GM23248 (cell line): Measurements from ENCODE around the gene KCNK5. TPM values are rescaled to one million over a fixed set of nuclear protein-coding genes. Genes with fewer than 3 reads are reported as not detected.

Experiments used
- DNase-seq: peaks from one replicate; pipeline ENCODE4 v3.0.0-alpha.2; 2015
- H2AFZ ChIP-seq: fragments of 200-600 bp; sonication (generic); 2 replicates; pipeline ENCODE4 v1.6.1; 2016; ENCODE audit warnings: antibody characterized with exemption
- H3F3A ChIP-seq: fragments of 200-600 bp; sonication (generic); 2 replicates; pipeline ENCODE4 v1.6.1; 2016; ENCODE audit warnings: mild to moderate bottlenecking, antibody characterized with exemption, mixed run types; ENCODE audit not compliant: insufficient read depth
- H3K27ac ChIP-seq: fragments of 200-600 bp; sonication (generic); 2 replicates; pipeline ENCODE4 v1.5.1; 2016; ENCODE audit warnings: mild to moderate bottlenecking
- H3K27me3 ChIP-seq: fragments of 200-600 bp; sonication (generic); replicated peaks from 2 replicates; pipeline ENCODE4 v1.6.1; 2016; ENCODE audit warnings: mild to moderate bottlenecking; ENCODE audit not compliant: insufficient read depth
- H3K36me3 ChIP-seq: fragments of 200-600 bp; sonication (generic); 2 replicates; pipeline ENCODE4 v1.6.1; 2016; ENCODE audit warnings: low read depth, mild to moderate bottlenecking
- H3K4me1 ChIP-seq: fragments of 200-600 bp; sonication (generic); 2 replicates; pipeline ENCODE4 v1.6.1; 2016; ENCODE audit warnings: mild to moderate bottlenecking; ENCODE audit not compliant: insufficient read depth
- H3K4me2 ChIP-seq: fragments of 200-600 bp; sonication (generic); one replicate; pipeline ENCODE4 v1.6.1; 2016; ENCODE audit warnings: mild to moderate bottlenecking; ENCODE audit not compliant: unreplicated experiment
- H3K4me3 ChIP-seq: fragments of 200-600 bp; sonication (generic); 2 replicates; pipeline ENCODE4 v1.5.1; 2016; ENCODE audit warnings: mild to moderate bottlenecking
- H3K79me2 ChIP-seq: fragments of 200-600 bp; sonication (generic); 2 replicates; pipeline ENCODE4 v1.6.1; 2016; ENCODE audit warnings: mild to moderate bottlenecking; ENCODE audit not compliant: insufficient read depth
- H3K9ac ChIP-seq: fragments of 200-600 bp; sonication (generic); 2 replicates; pipeline ENCODE4 v1.6.1; 2016; ENCODE audit warnings: mild to moderate bottlenecking
- H3K9me2 ChIP-seq: fragments of 200-600 bp; sonication (generic); 2 replicates; pipeline ENCODE4 v1.6.1; 2016; ENCODE audit warnings: mixed run types, mild to moderate bottlenecking, moderate library complexity; ENCODE audit not compliant: insufficient read depth
- H3K9me3 ChIP-seq: fragments of 200-600 bp; sonication (generic); one replicate; pipeline ENCODE4 v1.6.1; 2017; ENCODE audit warnings: low read depth
- H4K20me1 ChIP-seq: fragments of 200-600 bp; sonication (generic); 2 replicates; pipeline ENCODE4 v1.6.0; 2016; ENCODE audit not compliant: insufficient read depth
- EZH2 ChIP-seq: fragments of 200-600 bp; sonication (generic); IDR thresholded peaks from 2 replicates; pipeline ENCODE4 v1.6.1; 2018; ENCODE audit warnings: antibody characterized with exemption, mild to moderate bottlenecking; ENCODE audit not compliant: insufficient read depth, poor library complexity, severe bottlenecking
- EZH2phosphoT487 ChIP-seq: fragments of 200-600 bp; sonication (generic); IDR thresholded peaks from 2 replicates; pipeline ENCODE4 v1.6.1; 2018; ENCODE audit warnings: antibody characterized with exemption, moderate library complexity, mild to moderate bottlenecking, low read depth; ENCODE audit not compliant: insufficient read depth
- WGBS, 2 experiments: methylation state at CpG; one replicate each; pipeline ENCODE4 v1.1.6; 2015 to 2017; ENCODE audit warnings: low lambda C conversion rate in 2 of 2, low coverage in 1 of 2; ENCODE audit errors: missing lambda C conversion rate in 2 of 2; 5-methylcytosine and 5-hydroxymethylcytosine counted together
- in situ Hi-C: fragments of 300-500 bp; cut with MboI; formaldehyde crosslinking; loops from 2 replicates; pipeline ENCODE4 v1.15.0; 2020
- polyA plus RNA-seq: library from polyadenylated mRNA; unstranded; fragments of >200 nt; fragmentation: Nextera tagmentation; extraction: Ambion mirVana; gene quantifications from 2 replicates; pipeline ENCODE4 v1.2.1, GENCODE V29; 2016
- total RNA-seq: library from RNA; depleted of rRNA; stranded (reverse); fragments of >200 nt; shearing (Covaris generic); gene quantifications from 2 replicates; pipeline ENCODE4 v1.2.3, GENCODE V29; 2014

The KCNK5 gene
- total and polyA plus RNA-seq, 2 experiments from 2014 or later = not detected

DNA sequence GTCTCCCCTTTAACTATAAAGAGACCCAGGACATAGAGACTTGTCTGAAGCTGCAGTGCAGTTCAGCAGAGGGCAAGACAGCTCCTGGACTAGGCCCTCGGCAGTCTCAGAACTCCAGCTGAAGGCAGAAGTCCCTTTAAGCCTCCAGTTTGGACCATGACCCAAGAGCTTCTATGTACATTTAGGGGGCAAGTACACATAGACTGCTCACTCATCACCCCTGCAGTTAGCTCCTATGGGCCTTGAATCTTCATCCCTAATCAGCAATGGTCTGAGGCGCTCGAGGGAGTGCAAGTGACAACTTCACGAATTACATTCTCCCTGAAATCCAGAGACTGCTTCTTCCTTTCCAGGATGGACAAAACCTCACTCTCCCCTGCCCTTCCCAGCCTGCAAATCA lies 47.4 kb downstream of the KCNK5 start:
- Histone ChIP-seq H3K79me2 (no peaks in the 10 kb centered on the region), H4K20me1 (no peaks in the 10 kb centered on the region), H3K27me3 (no peaks in the 10 kb centered on the region), H3K27ac (no peak overlapping the region), H3K4me2 (no peak overlapping the region), H3K9me3 (no peaks in the 10 kb centered on the region), H3K9me2 (no peaks in the 10 kb centered on the region), H3F3A (no peaks in the 10 kb centered on the region), H3K36me3 (no peaks in the 10 kb centered on the region), H3K4me1 (no peaks in the 10 kb centered on the region), H3K4me3 (no peak overlapping the region), H2AFZ (no peak overlapping the region), H3K9ac (no peak overlapping the region)
- TF ChIP-seq EZH2 (no peak), EZH2phosphoT487 (no peak)
- 39 to 45% methylated on average over 4 of the region's 4 CpGs for WGBS, 2 experiments
- in situ Hi-C loops = no loop called here
- no peak for DNase-seq

DNA sequence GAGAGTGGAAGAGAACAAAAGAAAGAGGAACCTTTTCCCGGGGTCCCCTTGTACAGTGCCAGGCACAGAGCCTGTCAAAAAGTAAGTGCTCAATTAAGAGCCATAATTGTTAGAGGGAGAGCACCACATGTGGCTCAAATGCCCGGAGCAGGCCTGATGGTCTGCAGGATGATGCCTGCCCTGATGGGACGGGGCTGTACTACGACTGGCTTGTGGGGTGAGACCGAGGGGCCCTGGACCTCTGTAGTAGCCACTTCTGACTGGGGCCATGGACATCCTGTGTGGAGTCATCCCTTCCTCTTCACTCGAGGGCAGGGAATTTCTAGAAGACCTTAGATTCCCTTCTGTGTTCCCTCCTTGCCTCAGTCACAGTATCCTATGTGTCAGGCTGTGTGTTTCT lies 47.9 kb downstream of the KCNK5 start:
- no peaks in the 10 kb centered on the region for H3K36me3 ChIP-seq
- H2AFZ ChIP-seq = no peak overlapping the region
- no peak overlapping the region for H3K9ac ChIP-seq
- H3K4me1 ChIP-seq = no peaks in the 10 kb centered on the region
- DNase-seq = no peak
- H3K27ac ChIP-seq = no peak overlapping the region
- 32 to 37% methylated on average over 6 of the region's 6 CpGs for WGBS, 2 experiments
- H3K9me2 ChIP-seq = no peaks in the 10 kb centered on the region
- no peaks in the 10 kb centered on the region for H3K79me2 ChIP-seq
- no peak overlapping the region for H3K4me3 ChIP-seq
- H3K4me2 ChIP-seq = no peak overlapping the region
- no peak for TF ChIP-seq EZH2
- no peak for TF ChIP-seq EZH2phosphoT487
- no peaks in the 10 kb centered on the region for H3K27me3 ChIP-seq
- H4K20me1 ChIP-seq = no peaks in the 10 kb centered on the region
- no peaks in the 10 kb centered on the region for H3K9me3 ChIP-seq
- H3F3A ChIP-seq = no peaks in the 10 kb centered on the region
- in situ Hi-C loops = no loop called here

DNA sequence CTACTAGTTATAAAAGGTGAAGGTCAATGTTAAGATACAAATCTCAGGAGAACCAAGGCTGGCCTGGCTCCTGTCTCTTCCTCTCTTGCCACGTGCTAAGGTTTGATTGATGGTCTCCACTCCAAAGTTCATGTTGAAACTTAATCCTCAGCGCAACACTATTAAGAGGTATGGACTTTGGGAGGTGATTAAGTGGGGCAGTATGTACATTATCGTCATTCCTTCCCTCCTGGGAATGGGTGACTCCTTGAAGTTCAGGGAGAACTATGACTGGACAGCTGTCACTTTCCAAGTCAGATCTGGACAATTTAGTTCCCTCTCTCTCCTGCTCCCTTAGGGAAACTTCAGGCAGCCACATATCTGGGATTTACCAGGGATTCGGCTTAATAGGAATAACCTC lies 50.5 kb downstream of the KCNK5 start:
- no peak for DNase-seq
- in situ Hi-C loops = no loop called here
- 38 to 40% methylated on average over 4 of the region's 4 CpGs for WGBS, 2 experiments

DNA sequence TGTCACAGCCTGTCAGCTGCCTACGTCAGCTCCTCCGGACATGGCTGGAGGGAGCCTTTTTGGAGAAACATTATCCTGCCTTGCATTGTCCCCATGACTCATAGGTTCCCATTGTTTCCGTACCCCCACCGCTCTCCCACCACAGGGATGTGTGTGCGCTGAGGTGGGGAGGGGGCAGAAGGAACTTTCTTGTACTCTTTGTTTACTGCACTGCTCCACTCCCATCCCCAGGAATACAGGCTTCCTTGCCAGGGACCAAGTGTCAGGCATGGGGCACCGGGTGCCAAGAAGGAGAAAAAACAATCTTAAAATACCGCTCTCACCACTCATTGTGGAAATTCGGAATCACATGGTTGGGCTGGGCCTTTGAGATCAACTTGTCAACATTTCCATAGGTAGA lies 51.0 kb downstream of the KCNK5 start:
- Histone ChIP-seq H3K9ac (no peak overlapping the region), H3F3A (no peaks in the 10 kb centered on the region), H3K79me2 (no peaks in the 10 kb centered on the region), H3K27me3 (no peaks in the 10 kb centered on the region), H3K9me2 (no peaks in the 10 kb centered on the region), H3K4me1 (no peaks in the 10 kb centered on the region), H3K27ac (no peak overlapping the region), H3K4me3 (no peak overlapping the region), H3K9me3 (no peaks in the 10 kb centered on the region), H4K20me1 (no peaks in the 10 kb centered on the region), H3K4me2 (no peak overlapping the region), H2AFZ (no peak overlapping the region), H3K36me3 (no peaks in the 10 kb centered on the region)
- WGBS, 2 experiments = 61 to 64% methylated on average over 8 of the region's 8 CpGs
- in situ Hi-C loops = no loop called here
- no peak for DNase-seq
- TF ChIP-seq EZH2 (no peak), EZH2phosphoT487 (no peak)

More for the DNA sequence above, 50.5 kb downstream of the KCNK5 start:
- H3K79me2 ChIP-seq = no peaks in the 10 kb centered on the region
- H2AFZ ChIP-seq = no peak overlapping the region
- TF ChIP-seq EZH2 (no peak), EZH2phosphoT487 (no peak)
- no peak overlapping the region for H3K27ac ChIP-seq
- H3K27me3 ChIP-seq = no peaks in the 10 kb centered on the region
- no peak overlapping the region for H3K9ac ChIP-seq
- no peaks in the 10 kb centered on the region for H3K4me1 ChIP-seq
- no peaks in the 10 kb centered on the region for H3F3A ChIP-seq
- no peaks in the 10 kb centered on the region for H3K9me2 ChIP-seq
- no peaks in the 10 kb centered on the region for H4K20me1 ChIP-seq
- H3K4me2 ChIP-seq = no peak overlapping the region
- no peaks in the 10 kb centered on the region for H3K9me3 ChIP-seq
- H3K4me3 ChIP-seq = no peak overlapping the region
- H3K36me3 ChIP-seq = no peaks in the 10 kb centered on the region

DNA sequence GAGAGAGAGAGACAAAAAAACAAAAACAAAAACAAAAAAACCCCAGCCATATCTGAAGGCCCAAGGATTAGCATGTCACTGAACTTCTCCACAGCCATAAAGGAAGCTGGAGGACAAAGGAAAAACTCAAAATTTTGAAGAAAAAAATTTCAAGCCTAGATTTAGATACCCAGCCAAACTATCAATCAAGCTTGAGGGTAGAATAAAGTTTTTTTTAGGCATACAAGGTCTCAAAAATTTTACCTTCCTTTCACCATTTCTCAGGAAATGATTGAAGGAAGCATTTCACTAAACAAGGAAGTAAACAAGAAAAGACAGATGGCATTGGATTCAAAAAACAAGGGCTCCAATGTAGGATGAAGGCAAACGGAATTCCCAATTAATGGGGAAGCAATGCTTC lies 52.1 kb downstream of the KCNK5 start:
- Histone ChIP-seq H2AFZ (no peak overlapping the region), H3F3A (no peaks in the 10 kb centered on the region), H4K20me1 (no peaks in the 10 kb centered on the region), H3K9me3 (no peaks in the 10 kb centered on the region), H3K4me2 (no peak overlapping the region), H3K9me2 (no peaks in the 10 kb centered on the region), H3K4me1 (no peaks in the 10 kb centered on the region), H3K4me3 (no peak overlapping the region), H3K27ac (no peak overlapping the region), H3K79me2 (no peaks in the 10 kb centered on the region), H3K27me3 (no peaks in the 10 kb centered on the region), H3K9ac (no peak overlapping the region), H3K36me3 (no peaks in the 10 kb centered on the region)
- in situ Hi-C loops = no loop called here
- 26 to 28% methylated on average over 1 of the region's 1 CpG for WGBS, 2 experiments
- TF ChIP-seq EZH2phosphoT487 = no peak
- no peak for TF ChIP-seq EZH2
- DNase-seq = no peak
